Measurements from ENCODE around the gene ATM.

- no peak for TF ChIP-seq CTCF (conservative IDR thresholded peaks at IDR 0.05; ENCODE audit: low read length)
- TF ChIP-seq EZH2phosphoT487 (IDR thresholded peaks at IDR 0.05; ENCODE audit: borderline replicate concordance), result no peak
Measured at GRCh38 chr11:108414958-108415357, 192.1 kb downstream of the ATM start.

Measured in Loucy (cell line).